ENCODE results near the gene FGD4. TPM values are rescaled to one million over a fixed set of nuclear protein-coding genes. Genes with fewer than 3 reads are reported as not detected.

FGD4 gene
- total RNA-seq, 1 experiment from 2014 or later: 0.61 TPM

GRCh38 chr12:32450363-32450762 is 51.0 kb downstream of the FGD4 start:
- DNase-seq (ENCODE audit: low spot score): no peak
- in situ Hi-C loops (cut with HindIII; ENCODE audit: low sequenced_read_pairs): no loop called here

GRCh38 chr12:32450768-32451167 is 51.4 kb downstream of the FGD4 start:
- in situ Hi-C loops (cut with HindIII; ENCODE audit: low sequenced_read_pairs): no loop called here
- DNase-seq (ENCODE audit: low spot score): no peak

- in situ Hi-C loops (cut with HindIII; ENCODE audit: low sequenced_read_pairs): no loop called here
- no peak for DNase-seq (ENCODE audit: low spot score)
Measured at GRCh38 chr12:32451816-32452215, 52.5 kb downstream of the FGD4 start.

GRCh38 chr12:32454075-32454474 is 54.7 kb downstream of the FGD4 start:
- no peak for DNase-seq (ENCODE audit: low spot score)
- in situ Hi-C loops (cut with HindIII; ENCODE audit: low sequenced_read_pairs): no loop called here

GRCh38 chr12:32454866-32455265 is 55.5 kb downstream of the FGD4 start:
- DNase-seq (ENCODE audit: low spot score): no peak
- in situ Hi-C loops (cut with HindIII; ENCODE audit: low sequenced_read_pairs): no loop called here

- in situ Hi-C loops (cut with HindIII; ENCODE audit: low sequenced_read_pairs): no loop called here
- DNase-seq (ENCODE audit: low spot score): peak; percentile 60
Measured at GRCh38 chr12:32455607-32456071, 56.3 kb downstream of the FGD4 start.

- DNase-seq (ENCODE audit: low spot score): no peak
- in situ Hi-C loops (cut with HindIII; ENCODE audit: low sequenced_read_pairs): no loop called here
Measured at GRCh38 chr12:32457251-32458025, 58.1 kb downstream of the FGD4 start.

GRCh38 chr12:32460638-32461037 is 61.3 kb downstream of the FGD4 start:
- in situ Hi-C loops (cut with HindIII; ENCODE audit: low sequenced_read_pairs): no loop called here
- no peak for DNase-seq (ENCODE audit: low spot score)

- in situ Hi-C loops (cut with HindIII; ENCODE audit: low sequenced_read_pairs): no loop called here
- no peak for DNase-seq (ENCODE audit: low spot score)
Measured at GRCh38 chr12:32462908-32463307, 63.5 kb downstream of the FGD4 start.

- DNase-seq (ENCODE audit: low spot score): no peak
- in situ Hi-C loops (cut with HindIII; ENCODE audit: low sequenced_read_pairs): no loop called here
Measured at GRCh38 chr12:32466187-32466586, 66.8 kb downstream of the FGD4 start.

GRCh38 chr12:32466986-32467711 is 67.8 kb downstream of the FGD4 start:
- no peak for DNase-seq (ENCODE audit: low spot score)
- in situ Hi-C loops (cut with HindIII; ENCODE audit: low sequenced_read_pairs): no loop called here

GRCh38 chr12:32467959-32468863 is 68.9 kb downstream of the FGD4 start:
- in situ Hi-C loops (cut with HindIII; ENCODE audit: low sequenced_read_pairs): no loop called here
- DNase-seq (ENCODE audit: low spot score): no peak

GRCh38 chr12:32470936-32471470 is 71.6 kb downstream of the FGD4 start:
- DNase-seq (ENCODE audit: low spot score): no peak
- in situ Hi-C loops (cut with HindIII; ENCODE audit: low sequenced_read_pairs): no loop called here

GRCh38 chr12:32471591-32472001 is 72.2 kb downstream of the FGD4 start:
- in situ Hi-C loops (cut with HindIII; ENCODE audit: low sequenced_read_pairs): no loop called here
- no peak for DNase-seq (ENCODE audit: low spot score)

- no peak for DNase-seq (ENCODE audit: low spot score)
Measured at GRCh38 chr12:32475724-32476123, 76.4 kb downstream of the FGD4 start.

GRCh38 chr12:32476446-32476845 is 77.1 kb downstream of the FGD4 start:
- no peak for DNase-seq (ENCODE audit: low spot score)
- in situ Hi-C loops (cut with HindIII; ENCODE audit: low sequenced_read_pairs): no loop called here

More at GRCh38 chr12:32475724-32476123, 76.4 kb downstream of the FGD4 start:
- in situ Hi-C loops (cut with HindIII; ENCODE audit: low sequenced_read_pairs): no loop called here

- DNase-seq (ENCODE audit: low spot score): no peak
- in situ Hi-C loops (cut with HindIII; ENCODE audit: low sequenced_read_pairs): no loop called here
Measured at GRCh38 chr12:32477714-32478113, 78.4 kb downstream of the FGD4 start.

- in situ Hi-C loops (cut with HindIII; ENCODE audit: low sequenced_read_pairs): no loop called here
Measured at GRCh38 chr12:32478166-32478565, 78.8 kb downstream of the FGD4 start.

More at GRCh38 chr12:32478166-32478565, 78.8 kb downstream of the FGD4 start:
- DNase-seq (ENCODE audit: low spot score): no peak

Data from G401 (cell line).